Lower lobe of right lung (tissue), 2 donors: ENCODE results near the gene SLC13A2. TPM values are rescaled to one million over a fixed set of nuclear protein-coding genes. Genes with fewer than 3 reads are reported as not detected.
"Not testable (repeated sequence)": the region's sequence is repeated elsewhere in the genome, so short reads cannot be mapped to it uniquely, and the experiment has no call there.

Experiments
- ATAC-seq, 2 donors: fragments of 200-7000 bp; cut with Tn5 transposase; one replicate each; pipeline ENCODE4 v1.9.1; 2020 to 2022; ENCODE audit warnings: mild to moderate bottlenecking in 2 of 2, moderate library complexity in 2 of 2
- DNase-seq: peaks from one replicate; pipeline ENCODE4 v3.0.0-alpha.2; 2020
- H3K27ac ChIP-seq: fragments of 200-600 bp; one replicate; pipeline ENCODE4 v1.8.0; 2022
- H3K27me3 ChIP-seq: fragments of 200-600 bp; one replicate; pipeline ENCODE4 v1.8.0; 2022; ENCODE audit warnings: low read depth
- H3K36me3 ChIP-seq: fragments of 200-600 bp; one replicate; pipeline ENCODE4 v1.8.0; 2022; ENCODE audit warnings: mild to moderate bottlenecking
- H3K4me1 ChIP-seq: fragments of 200-600 bp; one replicate; pipeline ENCODE4 v1.8.0; 2022
- H3K4me3 ChIP-seq: fragments of 200-600 bp; one replicate; pipeline ENCODE4 v1.8.0; 2022; ENCODE audit warnings: mild to moderate bottlenecking
- H3K9me3 ChIP-seq: fragments of 200-600 bp; one replicate; pipeline ENCODE4 v1.8.0; 2022
- intact Hi-C: fragments of 100-400 bp; cut with DNase I; formaldehyde crosslinking; loops from one replicate; pipeline ENCODE4 v1.11.0; 2022
- total RNA-seq: library from RNA; stranded (reverse); fragmentation: NEBNext Ultra II Directional; extraction: Animal tissue kit (Norgen Biotek cat#: 25700); gene quantifications from one replicate; pipeline ENCODE4 v1.2.1, GENCODE V29; 2021
- TF ChIP-seq, protein P1 (sequence below): fragments of 200-600 bp; IDR thresholded peaks from one replicate; pipeline ENCODE4 v1.8.0; 2022; ENCODE audit warnings: antibody characterized with exemption, mild to moderate bottlenecking
- donor health status: DM: no; HTN: yes; CAD: no; lungs with severe emphysema.

Gene SLC13A2
- total RNA-seq, 1 donor from 2014 or later: not detected

DNA sequence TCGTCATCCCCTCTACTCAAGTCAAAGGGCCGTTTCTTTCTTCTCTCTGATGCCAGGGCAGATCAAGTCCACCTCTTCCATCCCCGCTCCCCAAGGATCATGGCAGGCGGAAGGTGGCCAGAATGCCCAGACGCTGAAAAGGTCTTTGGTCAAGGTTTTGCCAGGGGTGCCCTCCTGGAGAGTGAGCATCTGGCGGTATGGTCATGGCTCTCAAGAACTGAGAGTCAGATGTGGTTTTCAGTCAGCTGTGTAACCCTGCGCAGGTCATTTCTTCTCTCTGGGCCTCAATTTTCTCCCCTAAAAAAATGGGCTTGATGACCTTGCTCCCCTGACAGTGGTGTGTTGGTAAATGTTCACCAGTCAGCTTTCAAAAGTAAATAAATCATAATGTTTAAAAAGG, 45.1 kb downstream of the SLC13A2 start:
- H3K36me3 ChIP-seq: no peaks in the 10 kb centered on the region
- no peak overlapping the region for H3K27ac ChIP-seq
- ATAC-seq (no peak), DNase-seq (no peak)
- intact Hi-C loops: no loop called here
- H3K4me3 ChIP-seq: no peak overlapping the region
- H3K27me3 ChIP-seq: no peaks in the 10 kb centered on the region
- no peaks in the 10 kb centered on the region for H3K9me3 ChIP-seq
- no peaks in the 10 kb centered on the region for H3K4me1 ChIP-seq
- TF ChIP-seq, protein P1, sequence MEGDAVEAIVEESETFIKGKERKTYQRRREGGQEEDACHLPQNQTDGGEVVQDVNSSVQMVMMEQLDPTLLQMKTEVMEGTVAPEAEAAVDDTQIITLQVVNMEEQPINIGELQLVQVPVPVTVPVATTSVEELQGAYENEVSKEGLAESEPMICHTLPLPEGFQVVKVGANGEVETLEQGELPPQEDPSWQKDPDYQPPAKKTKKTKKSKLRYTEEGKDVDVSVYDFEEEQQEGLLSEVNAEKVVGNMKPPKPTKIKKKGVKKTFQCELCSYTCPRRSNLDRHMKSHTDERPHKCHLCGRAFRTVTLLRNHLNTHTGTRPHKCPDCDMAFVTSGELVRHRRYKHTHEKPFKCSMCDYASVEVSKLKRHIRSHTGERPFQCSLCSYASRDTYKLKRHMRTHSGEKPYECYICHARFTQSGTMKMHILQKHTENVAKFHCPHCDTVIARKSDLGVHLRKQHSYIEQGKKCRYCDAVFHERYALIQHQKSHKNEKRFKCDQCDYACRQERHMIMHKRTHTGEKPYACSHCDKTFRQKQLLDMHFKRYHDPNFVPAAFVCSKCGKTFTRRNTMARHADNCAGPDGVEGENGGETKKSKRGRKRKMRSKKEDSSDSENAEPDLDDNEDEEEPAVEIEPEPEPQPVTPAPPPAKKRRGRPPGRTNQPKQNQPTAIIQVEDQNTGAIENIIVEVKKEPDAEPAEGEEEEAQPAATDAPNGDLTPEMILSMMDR: no peak

DNA sequence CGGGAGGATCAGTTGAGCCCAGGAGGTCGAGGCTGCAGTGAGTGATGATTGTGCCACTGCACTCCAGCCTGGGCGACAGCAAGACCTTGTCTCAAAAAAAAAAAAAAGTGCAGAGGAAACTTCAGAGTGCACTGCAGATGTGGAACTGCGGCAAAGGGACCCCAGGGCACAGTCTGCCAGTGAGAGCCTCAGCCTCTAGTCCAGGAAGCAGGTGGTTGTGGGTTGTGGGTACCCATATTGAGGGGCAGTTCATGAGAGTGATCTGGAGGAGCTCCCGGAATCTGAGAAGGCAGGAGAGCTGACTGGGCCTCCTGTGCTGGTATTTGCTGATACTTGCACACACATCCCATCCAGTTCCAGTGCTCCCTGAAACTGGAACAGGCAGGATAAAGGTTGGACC, 45.8 kb downstream of the SLC13A2 start:
- intact Hi-C loops: no loop called here
- ATAC-seq: no peak
- no peak for DNase-seq

DNA sequence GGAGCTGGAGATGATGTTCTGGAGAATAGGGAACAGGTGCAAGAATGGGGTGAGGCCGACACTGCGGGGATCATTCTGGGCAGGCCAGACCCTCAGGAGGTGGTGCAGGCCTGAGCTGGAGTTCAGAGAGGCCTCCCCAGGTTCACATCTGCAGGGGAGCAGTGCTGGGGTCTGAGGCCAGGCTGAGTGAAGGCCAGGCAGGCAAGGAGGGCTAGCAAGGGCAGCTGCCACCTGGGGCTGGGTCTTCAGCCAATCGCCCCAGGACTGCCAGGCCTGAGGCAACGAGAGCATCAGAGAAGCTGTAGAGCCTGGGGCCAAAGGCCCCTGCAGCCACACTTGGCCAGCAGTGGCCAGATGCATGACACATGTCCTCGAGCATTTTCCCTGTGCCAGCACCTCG, 47.2 kb downstream of the SLC13A2 start:
- no peak overlapping the region for H3K27ac ChIP-seq
- no peaks in the 10 kb centered on the region for H3K9me3 ChIP-seq
- TF ChIP-seq, protein P1: no peak
- no peak for ATAC-seq
- H3K36me3 ChIP-seq: no peaks in the 10 kb centered on the region
- no peaks in the 10 kb centered on the region for H3K27me3 ChIP-seq
- intact Hi-C loops: no loop called here
- H3K4me1 ChIP-seq: peaks cover 1% of the 10 kb centered on the region
- H3K4me3 ChIP-seq: no peak overlapping the region
- DNase-seq: no peak

More for the DNA sequence above, 45.8 kb downstream of the SLC13A2 start:
- Histone ChIP-seq H3K4me3 (no peak overlapping the region), H3K27ac (no peak overlapping the region), H3K9me3 (no peaks in the 10 kb centered on the region), H3K36me3 (no peaks in the 10 kb centered on the region), H3K4me1 (no peaks in the 10 kb centered on the region), H3K27me3 (no peaks in the 10 kb centered on the region)
- TF ChIP-seq, protein P1: no peak

DNA sequence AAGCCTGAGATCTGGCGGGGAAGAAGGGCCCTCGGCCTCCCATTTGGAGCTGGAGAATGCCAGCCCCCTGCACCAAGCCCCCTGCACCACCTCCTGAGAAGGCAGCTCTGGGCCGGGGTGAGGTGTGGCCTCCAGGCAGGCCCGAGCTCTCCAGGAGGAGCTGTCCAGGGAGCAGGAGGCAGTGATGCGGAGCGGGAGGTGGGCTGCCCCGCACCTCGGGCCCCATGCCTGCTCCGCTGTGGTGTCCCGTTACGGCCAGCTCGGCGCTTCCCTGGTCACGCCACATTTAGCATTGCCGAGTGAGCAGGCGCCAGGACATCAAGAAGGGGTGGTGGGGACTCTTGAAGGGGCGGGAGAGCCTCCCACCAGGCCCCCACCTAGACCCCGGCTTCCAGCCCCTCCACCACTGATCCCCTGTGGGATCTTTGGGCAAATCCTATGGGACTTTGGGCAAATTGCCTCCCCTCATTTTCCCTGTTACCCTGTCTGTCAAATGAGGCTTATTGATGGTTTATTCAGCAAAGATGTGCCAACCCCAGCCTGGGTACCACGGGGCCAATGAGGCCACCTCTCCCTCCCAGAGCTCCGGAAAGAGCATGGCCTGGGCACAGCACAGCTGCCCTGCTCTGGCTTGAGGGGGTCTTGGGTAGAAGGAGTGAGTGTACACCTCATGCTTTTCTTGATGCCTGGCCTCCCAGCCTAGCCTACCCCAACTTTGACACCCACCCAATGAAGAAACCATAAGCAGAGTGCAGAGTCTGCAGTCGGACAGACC, 48.1 kb downstream of the SLC13A2 start:
- DNase-seq: no peak
- Histone ChIP-seq H3K9me3 (no peaks in the 10 kb centered on the region), H3K36me3 (no peaks in the 10 kb centered on the region), H3K27ac (no peak overlapping the region), H3K4me1 (peaks cover 9% of the 10 kb centered on the region), H3K27me3 (no peaks in the 10 kb centered on the region), H3K4me3 (no peak overlapping the region)
- no peak for ATAC-seq
- intact Hi-C loops: no loop called here
- TF ChIP-seq, protein P1: no peak

DNA sequence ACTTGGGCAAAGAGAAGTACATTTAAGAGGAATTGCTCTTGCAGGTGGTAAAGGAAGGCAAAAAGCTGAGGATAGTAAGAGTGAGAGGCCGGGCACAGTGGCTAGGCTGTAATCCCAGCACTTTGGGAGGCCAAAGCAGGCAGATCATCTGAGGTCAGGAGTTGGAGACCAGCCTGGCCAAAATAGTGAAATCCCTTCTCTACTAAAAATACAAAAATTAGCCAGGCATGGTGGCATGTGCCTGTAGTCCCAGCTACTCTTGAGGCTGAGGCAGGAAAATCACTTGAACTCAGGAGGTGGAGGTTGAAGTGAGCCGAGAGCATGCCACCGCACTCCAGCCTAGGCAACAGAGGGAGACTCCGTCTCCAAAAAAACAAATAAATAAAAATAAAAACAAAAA, 48.8 kb downstream of the SLC13A2 start:
- H3K4me3 ChIP-seq, H3K27me3 ChIP-seq, intact Hi-C loops, H3K27ac ChIP-seq, ATAC-seq, DNase-seq, H3K36me3 ChIP-seq, H3K9me3 ChIP-seq: not testable (repeated sequence)
- H3K4me1 ChIP-seq: peaks cover 13% of the 10 kb centered on the region

DNA sequence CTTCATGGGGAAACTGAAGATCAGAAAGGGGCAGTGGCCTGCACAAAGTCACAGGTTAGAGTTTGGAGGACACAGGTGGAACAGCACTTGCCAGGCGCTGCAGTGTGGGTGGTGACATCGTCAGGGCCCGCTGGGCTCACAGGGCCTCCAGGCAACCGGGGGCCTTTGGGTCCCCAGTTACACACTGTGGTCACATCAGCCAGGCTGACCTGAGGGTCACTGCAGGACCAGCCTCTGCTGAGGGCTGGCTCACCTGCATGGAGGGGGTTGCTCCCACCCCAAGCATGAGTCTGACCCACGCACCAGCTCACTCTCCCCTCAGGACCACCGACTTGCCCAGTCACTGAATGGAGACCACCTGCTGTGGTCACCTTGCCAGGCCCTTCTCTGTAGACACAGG, 49.7 kb downstream of the SLC13A2 start:
- DNase-seq: no peak
- H3K4me3 ChIP-seq: no peak overlapping the region
- no peaks in the 10 kb centered on the region for H3K27me3 ChIP-seq
- TF ChIP-seq, protein P1: no peak
- no peaks in the 10 kb centered on the region for H3K36me3 ChIP-seq
- H3K27ac ChIP-seq: no peak overlapping the region
- no peaks in the 10 kb centered on the region for H3K9me3 ChIP-seq
- no peak for ATAC-seq
- intact Hi-C loops: no loop called here
- peaks cover 21% of the 10 kb centered on the region for H3K4me1 ChIP-seq
